ENCODE measurements around the gene SFTPD.

DNA sequence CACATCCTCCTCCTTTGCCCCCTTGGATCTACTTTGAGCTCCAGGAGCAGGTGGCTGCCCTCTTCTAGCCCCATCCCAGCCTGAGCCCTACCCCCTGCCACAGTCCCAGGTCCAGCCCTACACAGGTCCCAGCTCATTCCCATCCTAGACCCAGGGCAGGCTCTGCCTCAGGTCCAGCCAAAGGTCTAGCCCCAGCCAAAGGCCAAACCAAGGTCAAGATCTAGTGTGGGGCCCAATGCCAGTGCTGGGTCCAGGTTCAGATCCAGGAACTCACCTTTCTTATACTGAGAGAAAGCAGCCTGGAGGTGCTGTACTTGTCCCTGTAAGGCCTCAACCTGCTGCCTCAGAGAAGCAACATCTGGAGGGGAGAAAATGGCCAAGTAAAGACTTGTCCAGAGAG, 8.5 kb downstream of the SFTPD start:
- TF ChIP-seq POLR2A (IDR thresholded peaks at IDR 0.05; ENCODE audit: low read length) = no peak
- TF ChIP-seq GATA1 (IDR thresholded peaks at IDR 0.05; ENCODE audit: low read depth, low read length) = no peak
